NCI-H1930 (cell line): ENCODE results near the gene KCNC3.

Experiments used
- DNase-seq, 2 experiments: peaks; one replicate each; lab custom pipeline; 2025; lab: John Stamatoyannopoulos, UW

Gene KCNC3

DNA sequence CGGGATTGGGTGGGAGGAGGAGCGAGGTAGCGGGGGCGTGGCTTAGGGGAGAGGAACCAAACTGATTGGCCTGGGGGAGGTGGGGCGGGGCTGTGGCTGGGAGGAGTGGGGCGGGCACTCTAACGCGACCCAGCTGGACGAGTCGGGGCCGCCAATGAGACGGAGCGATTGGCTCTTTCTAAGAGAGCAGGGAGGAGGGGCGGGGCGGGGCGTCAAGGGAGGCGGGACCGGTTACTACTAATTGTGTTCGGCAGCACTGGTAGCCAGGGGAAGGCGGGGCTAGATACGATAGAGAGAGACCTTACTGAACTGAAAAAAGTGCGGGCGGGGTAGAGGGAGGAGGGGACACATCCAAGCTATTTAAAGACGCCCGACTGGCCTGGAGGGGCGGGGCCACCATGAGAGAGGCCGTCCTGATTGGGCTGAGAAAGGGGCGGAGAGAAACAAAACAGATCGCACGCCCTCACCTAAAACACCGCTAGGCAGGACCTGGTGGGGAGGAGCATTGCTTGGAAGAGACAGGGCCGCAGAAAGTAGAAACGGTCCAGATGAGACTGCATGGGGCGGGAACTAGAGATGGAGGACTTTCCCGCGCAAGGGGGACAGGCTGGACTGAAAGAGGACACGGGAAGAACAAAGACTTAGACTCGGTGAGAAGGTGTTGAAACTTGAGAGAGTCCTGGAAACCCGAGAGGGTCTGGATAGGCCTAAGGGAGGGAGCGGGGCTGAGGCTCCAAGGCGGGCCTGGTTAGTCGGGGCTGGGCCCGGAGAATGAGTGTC, at the start of gene KCNC3:
Gene KCNC3, minus strand, starts transcription at position 232 of the 780 bp plus-strand sequence. CDS start 295 bp downstream, outside the sequence.
- peak; percentile 100 for DNase-seq

GRCh38 chr19:50378863-50379236, 49.7 kb upstream of the KCNC3 start:
- no peak for DNase-seq

DNA sequence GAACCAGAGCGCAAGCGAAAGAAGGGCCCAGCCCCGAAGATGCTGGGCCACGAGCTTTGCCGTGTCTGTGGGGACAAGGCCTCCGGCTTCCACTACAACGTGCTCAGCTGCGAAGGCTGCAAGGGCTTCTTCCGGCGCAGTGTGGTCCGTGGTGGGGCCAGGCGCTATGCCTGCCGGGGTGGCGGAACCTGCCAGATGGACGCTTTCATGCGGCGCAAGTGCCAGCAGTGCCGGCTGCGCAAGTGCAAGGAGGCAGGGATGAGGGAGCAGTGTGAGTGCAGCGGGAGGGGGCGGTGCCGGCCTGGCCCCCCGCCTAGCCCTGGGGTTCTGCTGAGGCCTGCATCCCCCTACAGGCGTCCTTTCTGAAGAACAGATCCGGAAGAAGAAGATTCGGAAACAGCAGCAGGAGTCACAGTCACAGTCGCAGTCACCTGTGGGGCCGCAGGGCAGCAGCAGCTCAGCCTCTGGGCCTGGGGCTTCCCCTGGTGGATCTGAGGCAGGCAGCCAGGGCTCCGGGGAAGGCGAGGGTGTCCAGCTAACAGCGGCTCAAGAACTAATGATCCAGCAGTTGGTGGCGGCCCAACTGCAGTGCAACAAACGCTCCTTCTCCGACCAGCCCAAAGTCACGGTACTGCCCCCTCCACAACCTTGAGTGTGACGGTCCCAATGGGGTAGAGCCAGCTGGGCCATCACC, 49.1 kb upstream of the KCNC3 start:
- no peak for DNase-seq

DNA sequence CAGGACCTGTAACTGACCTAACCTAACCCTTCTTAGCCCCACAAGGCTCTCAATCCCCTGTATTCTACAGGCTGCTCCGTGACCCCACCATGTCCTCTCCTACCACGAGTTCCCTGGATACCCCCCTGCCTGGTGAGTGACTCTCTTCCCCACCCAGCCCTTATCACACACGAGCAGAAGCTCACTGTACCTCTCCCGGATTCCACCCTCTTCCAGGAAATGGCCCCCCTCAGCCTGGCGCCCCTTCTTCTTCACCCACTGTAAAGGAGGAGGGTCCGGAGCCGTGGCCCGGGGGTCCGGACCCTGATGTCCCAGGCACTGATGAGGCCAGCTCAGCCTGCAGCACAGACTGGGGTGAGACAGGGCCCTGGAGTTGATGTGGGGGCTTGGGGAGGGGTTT, 48.3 kb upstream of the KCNC3 start:
- no peak for DNase-seq

- DNase-seq: peak; percentile 39 to 70
These were observed 47.9 kb upstream of the KCNC3 start for GRCh38 chr19:50377051-50377461.

GRCh38 chr19:50376166-50377050, 47.2 kb upstream of the KCNC3 start, which contains the start of gene NR1H2:
NR1H2 (plus strand) TSS chr19:50376457; CDS start chr19:50377606, 1,149 bp downstream.
- peak; percentile 98 to 99 for DNase-seq

GRCh38 chr19:50371914-50372475, 42.8 kb upstream of the KCNC3 start:
- DNase-seq: no peak

DNA sequence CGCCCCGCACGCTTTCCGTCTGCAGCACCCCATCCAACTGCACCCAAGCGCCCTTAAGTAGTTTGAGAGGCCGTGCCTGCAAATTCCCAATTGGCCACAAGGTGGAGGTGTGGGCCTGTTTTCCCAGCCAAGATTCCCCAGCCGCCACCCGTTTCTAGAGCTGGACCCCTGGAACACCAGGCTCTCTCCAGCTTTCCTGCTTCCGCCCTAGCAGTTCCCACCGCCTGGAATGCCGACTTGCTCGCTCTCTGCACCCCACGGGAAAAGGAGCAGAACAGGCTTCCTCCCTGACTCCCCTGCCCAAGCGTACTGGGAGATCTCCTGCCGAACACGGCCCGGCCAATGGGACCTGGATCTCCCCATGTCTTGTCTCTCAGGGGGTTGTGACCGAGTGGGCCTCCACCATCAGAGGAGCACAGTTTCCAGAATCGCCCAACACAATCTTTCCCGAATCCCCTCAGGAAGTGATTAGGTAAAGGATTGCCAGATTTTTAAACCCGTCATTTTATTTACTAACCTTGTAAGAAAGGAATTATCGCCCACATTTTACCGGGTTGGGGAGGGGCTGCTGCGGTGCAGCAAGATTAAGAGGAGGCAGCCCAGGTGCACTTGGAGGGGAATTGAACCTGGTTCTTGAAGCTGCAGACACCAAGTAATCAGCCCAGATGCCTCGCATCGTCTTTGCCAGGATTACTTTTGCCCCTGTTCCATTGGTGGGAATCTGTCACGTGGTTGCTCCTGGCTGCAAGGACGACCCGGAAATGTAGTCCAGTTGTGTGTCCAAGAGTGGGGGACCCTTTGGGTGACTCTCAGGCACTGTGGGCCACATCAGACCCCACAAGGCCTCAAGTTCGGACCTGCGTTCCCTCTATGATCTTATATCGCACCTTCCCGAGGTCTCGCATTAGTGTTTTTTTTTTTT, 39.7 kb upstream of the KCNC3 start:
- peak; percentile 77 to 89 for DNase-seq

GRCh38 chr19:50365434-50366306, 36.5 kb upstream of the KCNC3 start, which contains the start of gene NAPSA:
NAPSA (minus strand) TSS chr19:50365639; CDS start chr19:50365621, 18 bp downstream.
- DNase-seq: no peak

DNA sequence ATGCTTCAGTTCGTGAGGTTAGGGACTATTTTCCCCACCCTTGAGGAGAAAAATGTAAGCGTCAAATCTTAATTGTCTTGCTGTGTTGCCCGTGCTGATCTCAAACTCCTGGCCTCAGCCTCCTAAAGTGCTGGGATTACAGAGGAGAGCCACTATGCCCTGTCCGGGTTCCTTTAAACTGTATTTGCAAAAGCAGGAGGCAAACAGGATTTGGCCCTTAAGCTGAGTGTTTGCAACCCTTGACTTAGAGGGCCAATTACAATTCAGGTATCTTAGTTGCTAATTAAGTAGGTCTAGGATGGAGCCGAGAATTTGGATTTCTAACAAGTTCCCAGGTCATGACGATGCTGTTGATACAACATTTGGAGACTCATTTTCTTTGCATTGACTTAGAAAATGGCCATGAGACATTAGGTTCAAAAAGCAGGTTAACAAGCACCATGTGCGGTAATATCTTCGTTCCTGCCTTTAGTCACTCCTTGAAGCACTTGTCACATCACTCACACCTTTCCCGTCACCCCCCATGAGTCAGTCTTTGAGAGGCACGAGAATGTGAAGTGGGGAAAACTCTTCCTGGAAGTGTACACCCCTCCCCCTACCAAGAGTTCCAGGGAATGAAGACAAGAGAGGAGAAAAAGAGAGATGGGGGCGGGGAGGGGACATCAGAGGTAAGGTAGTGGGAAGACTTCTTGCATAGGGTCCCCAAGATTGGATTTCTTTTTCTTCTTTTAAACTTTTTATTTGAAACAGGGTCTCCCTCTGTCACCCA, 33.7 kb upstream of the KCNC3 start:
- DNase-seq: no peak

DNA sequence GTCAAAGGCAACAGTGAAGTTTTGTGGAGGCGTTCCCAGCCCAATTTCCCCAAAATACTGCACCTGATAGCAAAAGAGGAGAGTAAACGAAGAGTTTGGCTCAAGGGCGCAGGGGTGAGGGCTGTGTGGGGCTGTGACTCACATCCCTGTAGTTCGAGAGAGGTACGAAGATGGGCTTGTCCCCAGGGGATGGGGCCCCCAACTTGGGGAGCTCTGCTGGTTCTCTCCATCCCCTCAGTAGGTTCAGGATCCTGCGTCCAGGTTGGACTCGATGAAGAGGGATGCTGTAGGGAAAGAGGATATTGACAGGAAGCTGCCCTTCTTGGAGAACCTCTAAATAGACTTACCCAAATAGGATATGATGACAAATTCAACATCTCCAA, 32.8 kb upstream of the KCNC3 start:
- DNase-seq: no peak

- no peak for DNase-seq
These were observed 32.3 kb upstream of the KCNC3 start for GRCh38 chr19:50361290-50362029.

GRCh38 chr19:50359328-50359818, 30.2 kb upstream of the KCNC3 start:
- no peak for DNase-seq

- no peak for DNase-seq
These were observed 29.5 kb upstream of the KCNC3 start for GRCh38 chr19:50358483-50359327.

GRCh38 chr19:50357178-50358100, 28.3 kb upstream of the KCNC3 start:
- DNase-seq: peak; percentile 76 to 79

- no peak for DNase-seq
These were observed 27.6 kb upstream of the KCNC3 start for GRCh38 chr19:50356691-50357177.
